ENCODE data around the gene CERS6.
"Not testable (repeated sequence)": the region's sequence is repeated elsewhere in the genome, so short reads cannot be mapped to it uniquely, and the experiment has no call there.

CERS6 gene

GRCh38 chr2:168469281-168469988, 13.4 kb downstream of the CERS6 start:
- DNase-seq, result no peak

- DNase-seq, result no peak
Measured at GRCh38 chr2:168470320-168471162, 14.5 kb downstream of the CERS6 start.

GRCh38 chr2:168471163-168471475, 15.0 kb downstream of the CERS6 start:
- no peak for DNase-seq

- DNase-seq, result no peak
Measured at GRCh38 chr2:168475636-168476035, 19.6 kb downstream of the CERS6 start.

GRCh38 chr2:168478206-168478605, 22.1 kb downstream of the CERS6 start:
- DNase-seq, result no peak

- no peak for DNase-seq
Measured at GRCh38 chr2:168480356-168480755, 24.3 kb downstream of the CERS6 start.

GRCh38 chr2:168480825-168481585, 24.9 kb downstream of the CERS6 start:
- no peak for DNase-seq

- no peak for DNase-seq
Measured at GRCh38 chr2:168482269-168482668, 26.2 kb downstream of the CERS6 start.

DNA sequence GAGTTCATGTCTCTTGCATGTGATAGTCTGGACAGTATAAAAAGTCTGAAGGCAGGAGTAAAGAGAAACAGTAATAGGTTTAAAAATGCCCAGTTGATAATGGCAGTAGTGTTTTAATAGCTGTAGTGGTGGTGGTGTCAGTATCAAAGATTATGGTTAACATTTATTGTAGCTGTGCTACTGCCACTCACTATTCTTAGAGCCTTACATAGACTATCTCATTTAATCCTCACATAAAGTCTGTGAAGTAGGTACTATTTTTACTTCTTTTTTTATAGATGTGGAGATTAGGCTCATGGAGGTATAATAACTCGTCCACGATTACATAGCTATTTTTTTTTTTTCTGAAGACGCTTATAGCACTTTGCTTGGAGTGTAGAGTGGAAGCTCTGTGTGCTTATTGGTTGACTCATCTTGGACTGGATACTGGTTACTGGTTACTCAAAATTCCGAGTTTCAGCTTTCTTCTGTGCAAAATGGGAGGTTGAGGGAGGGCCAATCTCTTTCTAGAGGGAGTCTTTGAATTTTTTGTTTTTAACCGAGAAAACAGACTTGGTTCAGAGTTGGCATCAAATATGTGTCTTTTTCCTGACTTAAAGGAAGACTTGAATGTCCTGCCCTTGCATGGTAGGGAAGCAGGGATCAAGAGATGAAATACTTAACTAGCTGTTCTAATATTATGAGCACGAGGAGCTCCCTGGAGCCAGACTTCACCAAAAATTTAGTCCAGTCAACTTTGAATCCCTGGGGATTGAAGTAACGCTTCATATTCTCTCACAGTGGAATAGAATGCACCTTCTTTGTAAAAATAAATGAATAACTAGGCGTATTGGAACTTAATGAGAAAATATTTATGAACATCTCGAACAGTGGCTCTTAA, 27.1 kb downstream of the CERS6 start:
- DNase-seq, result no peak

DNA sequence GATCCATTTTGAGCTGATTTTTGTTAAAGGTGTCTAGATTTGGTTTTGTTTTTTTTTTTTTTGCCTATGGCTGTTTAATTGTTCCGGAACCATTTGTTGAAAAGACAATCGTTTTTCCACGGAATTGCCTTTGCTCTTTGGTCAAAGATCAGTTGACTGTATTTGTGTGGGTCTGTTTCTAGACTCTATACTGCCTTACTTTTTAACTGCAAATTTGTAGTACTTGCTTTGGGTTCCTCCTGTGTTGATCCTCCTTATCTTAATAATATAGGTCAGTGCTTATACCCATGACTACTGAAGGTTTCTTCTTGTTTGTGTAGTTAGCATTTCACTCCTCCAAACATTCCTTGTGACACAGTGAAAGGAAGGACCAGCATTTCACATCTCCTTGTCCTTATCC, 30.4 kb downstream of the CERS6 start:
- no peak for DNase-seq

DNA sequence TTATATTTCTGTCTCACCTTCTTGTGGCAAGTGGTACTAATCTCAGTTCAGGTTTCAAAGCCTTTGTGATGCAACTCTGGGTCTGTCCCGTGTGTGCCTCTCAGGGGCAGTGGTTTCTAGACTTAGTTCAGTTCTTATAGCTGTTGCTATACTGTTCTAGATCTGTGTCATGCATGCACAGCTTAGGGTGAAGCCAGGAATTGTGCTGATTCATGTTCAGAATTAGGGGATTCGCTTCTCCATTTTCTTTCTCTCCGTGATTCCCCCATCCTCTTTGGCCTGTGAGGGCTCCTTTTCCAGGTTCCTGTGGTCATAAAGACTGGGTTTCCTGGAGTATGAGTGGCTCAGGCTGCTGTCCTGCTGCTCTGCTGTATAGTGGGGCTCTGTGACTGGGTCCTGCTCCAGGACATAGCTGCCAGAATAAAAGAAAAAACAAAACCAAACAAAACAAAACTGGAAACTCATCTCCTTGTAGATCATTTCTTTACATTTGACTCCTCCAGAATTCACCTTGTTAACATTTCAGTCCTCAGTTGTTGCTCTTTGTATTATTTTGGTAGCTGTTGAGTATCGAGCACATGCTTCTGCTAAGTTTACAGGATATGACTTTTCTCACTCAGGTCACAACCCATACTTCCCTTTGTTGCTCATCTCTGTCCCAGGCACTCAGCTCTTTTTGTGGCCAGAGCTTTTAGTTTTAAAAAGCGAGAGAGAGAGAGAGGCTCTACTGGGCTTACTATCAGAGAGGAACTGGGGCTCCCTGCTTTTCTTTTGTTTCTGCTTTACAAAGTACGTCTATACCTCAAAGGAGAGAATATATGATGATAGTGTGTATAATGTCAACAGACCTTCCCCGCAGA, 34.2 kb downstream of the CERS6 start:
- DNase-seq, result peak; percentile 44

DNA sequence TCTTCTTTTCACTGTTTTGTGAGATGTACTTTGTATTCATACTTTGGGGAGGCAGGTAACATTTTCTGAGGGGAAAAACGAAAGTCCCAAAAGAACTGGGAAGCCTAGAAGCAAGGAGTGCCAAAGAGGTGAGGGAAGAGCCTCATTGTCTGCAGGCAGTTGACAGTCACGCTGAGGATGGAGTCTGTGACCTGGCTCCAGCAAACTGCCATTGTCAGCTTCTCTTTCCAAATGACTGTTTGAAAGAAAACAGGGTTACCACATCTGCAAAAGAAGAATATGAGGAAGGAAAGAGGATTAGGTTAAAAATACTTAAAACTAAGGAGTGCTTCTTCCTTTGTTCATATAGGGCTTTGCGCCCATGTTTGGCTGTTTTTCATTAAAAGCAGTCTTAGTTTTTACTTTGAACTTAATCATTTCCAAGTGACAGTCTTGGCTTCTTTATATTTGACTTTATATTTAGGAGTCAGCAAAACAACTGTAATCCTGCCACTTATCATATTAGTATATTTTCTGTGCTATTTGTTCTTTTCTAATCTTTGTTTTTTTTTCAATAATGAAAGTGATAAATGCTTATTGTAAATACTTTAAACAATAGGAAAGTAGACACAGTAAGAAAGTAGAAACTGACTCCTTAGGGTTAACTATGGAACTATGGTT, 35.0 kb downstream of the CERS6 start:
- peak; percentile 7 for DNase-seq

GRCh38 chr2:168491728-168492127, 35.7 kb downstream of the CERS6 start:
- DNase-seq, result not testable (repeated sequence)

- not testable (repeated sequence) for DNase-seq
Measured at GRCh38 chr2:168493219-168493618, 37.1 kb downstream of the CERS6 start.

DNA sequence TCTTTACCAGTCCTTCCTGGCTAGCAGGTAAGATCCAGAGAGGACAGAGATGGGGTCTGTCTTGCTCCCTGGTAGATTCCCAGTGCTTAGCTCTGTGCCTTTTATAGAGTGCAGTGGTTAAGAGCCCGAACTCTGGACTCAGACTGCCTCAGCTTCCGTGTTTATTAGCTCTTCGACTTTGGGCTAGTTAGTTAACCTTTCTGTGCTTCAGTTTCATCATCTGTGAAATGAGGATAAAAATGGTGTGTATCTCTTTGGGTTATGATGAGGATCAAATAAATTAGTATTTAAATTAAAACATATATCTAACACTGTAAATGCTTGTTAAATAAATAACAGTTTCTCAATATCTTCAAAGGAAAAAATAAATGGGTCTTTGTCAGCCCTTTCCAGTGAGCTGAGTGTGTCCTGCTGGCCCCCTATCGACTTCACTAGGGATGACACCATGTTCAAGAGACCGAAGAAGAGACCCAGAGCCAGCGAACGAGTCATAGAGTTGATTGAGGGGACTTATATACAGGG, 38.2 kb downstream of the CERS6 start:
- no peak for DNase-seq

DNA sequence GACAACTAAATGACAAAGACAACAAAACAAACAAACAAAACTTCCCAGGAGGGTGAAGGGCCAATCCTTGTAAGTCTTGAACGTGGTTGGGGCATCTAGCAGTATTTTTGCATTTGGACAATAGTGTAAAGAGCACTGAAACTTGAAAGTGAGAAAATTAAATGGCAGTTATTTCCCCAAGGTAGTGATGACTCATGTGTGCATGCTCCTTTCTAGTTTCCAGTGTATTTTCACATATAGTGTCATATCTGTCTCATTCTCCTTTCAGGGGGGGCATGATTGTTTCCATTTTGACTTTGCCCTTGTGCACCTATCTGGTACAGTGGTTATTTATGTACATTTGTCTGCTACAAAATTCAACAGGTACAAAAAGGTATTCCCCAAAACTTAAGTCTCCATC, 39.5 kb downstream of the CERS6 start:
- DNase-seq, result no peak

GRCh38 chr2:168496906-168497305, 40.8 kb downstream of the CERS6 start:
- DNase-seq, result no peak

GRCh38 chr2:168499500-168499899, 43.4 kb downstream of the CERS6 start:
- no peak for DNase-seq

DNA sequence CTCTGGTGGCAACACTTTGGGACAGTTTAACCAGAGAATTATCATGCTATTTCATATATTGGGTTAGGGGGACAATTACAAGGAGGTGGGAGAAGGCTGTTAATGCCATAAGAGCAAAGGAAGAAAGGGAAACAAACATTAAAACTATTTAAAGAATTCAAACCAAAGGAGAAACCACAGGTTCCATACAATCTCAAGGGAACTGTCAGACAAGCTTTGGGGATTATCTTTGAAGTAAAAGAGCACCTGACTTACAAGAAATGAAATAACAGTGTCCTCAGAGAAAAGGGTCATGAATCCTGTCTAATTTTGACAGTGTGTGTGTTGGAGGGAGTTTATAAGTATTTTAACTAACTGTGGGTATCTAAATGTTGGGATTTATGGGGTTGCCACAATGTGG, 44.4 kb downstream of the CERS6 start:
- DNase-seq, result no peak

- DNase-seq, result no peak
Measured at GRCh38 chr2:168501466-168502065, 45.5 kb downstream of the CERS6 start.
